Measurements from ENCODE around the gene JMJD8. TPM values are rescaled to one million over a fixed set of nuclear protein-coding genes. Genes with fewer than 3 reads are reported as not detected.

Gene JMJD8
- total and polyA plus RNA-seq, 4 donors, result 21.2 to 52.6 (median 33.4) TPM

- 66% methylated on average over 12 of the region's 12 CpGs for WGBS
- H3K9ac ChIP-seq (ENCODE audit: low read depth in 1 of 2, low read length in 2 of 2), result no peak overlapping the region
- TF ChIP-seq ATF3 (IDR thresholded peaks at IDR 0.05), result no peak
- no peak for TF ChIP-seq TAF1 (conservative IDR thresholded peaks at IDR 0.05)
- TF ChIP-seq RXRA (IDR thresholded peaks at IDR 0.05), result no peak
- TF ChIP-seq EGR1 (IDR thresholded peaks at IDR 0.05; ENCODE audit: low read depth in 2 of 2), result no peak
- TF ChIP-seq ZBTB33 (IDR thresholded peaks at IDR 0.05), result no peak
- no peak for TF ChIP-seq FOXA1 (IDR thresholded peaks at IDR 0.05)
- TF ChIP-seq RAD21 (IDR thresholded peaks at IDR 0.05), result no peak
- TF ChIP-seq CTCF (IDR thresholded peaks at IDR 0.05; ENCODE audit: low read depth, low read length, missing input control), result no peak
- no peak for TF ChIP-seq REST (IDR thresholded peaks at IDR 0.05)
- no peak for TF ChIP-seq JUND (IDR thresholded peaks at IDR 0.05)
- TF ChIP-seq MAX (IDR thresholded peaks at IDR 0.05), result no peak
- no peak for TF ChIP-seq SP1 (IDR thresholded peaks at IDR 0.05)
- TF ChIP-seq HNF4A (conservative IDR thresholded peaks at IDR 0.05), result no peak
- TF ChIP-seq NR2F2 (IDR thresholded peaks at IDR 0.05), result no peak
- no peak for TF ChIP-seq GABPA (IDR thresholded peaks at IDR 0.05 in 1 of 2, conservative IDR thresholded peaks at IDR 0.05 in 1 of 2)
- no peak for TF ChIP-seq HNF4G (IDR thresholded peaks at IDR 0.05)
- TF ChIP-seq FOXA2 (IDR thresholded peaks at IDR 0.05), result no peak
- TF ChIP-seq YY1 (IDR thresholded peaks at IDR 0.05), result no peak
- DNase-seq (ENCODE audit: low spot score), result no peak
- H3K4me3 ChIP-seq (ENCODE audit: low read depth in 1 of 3, low read length in 3 of 3), result no peak overlapping the region
- peaks cover 4 to 18% (median 6%) of the 10 kb centered on the region in 4 donors for H3K27me3 ChIP-seq (ENCODE audit: control insufficient read depth in 4 of 4, insufficient read depth in 4 of 4, low read length in 3 of 4)
- no peak overlapping the region for H3K27ac ChIP-seq (ENCODE audit: low read depth in 1 of 2, low read length in 2 of 2)
- H3K36me3 ChIP-seq (ENCODE audit: control insufficient read depth in 4 of 4, insufficient read depth in 3 of 4, low read depth in 1 of 4, low read length in 3 of 4), result no peaks in the 10 kb centered on the region
- peaks cover 9 to 18% (median 12%) of the 10 kb centered on the region in 4 donors for H3K4me1 ChIP-seq (ENCODE audit: control insufficient read depth in 4 of 4, insufficient read depth in 4 of 4, low read length in 3 of 4)
- H3K9me3 ChIP-seq (ENCODE audit: control insufficient read depth in 4 of 4, low read length in 3 of 4), result no peaks in the 10 kb centered on the region
Measured at GRCh38 chr16:711084-711483, 26.9 kb upstream of the JMJD8 start.
